HUES64 (cell line): ENCODE measurements around the gene CNTNAP2.
"Not testable (repeated sequence)": the region's sequence is repeated elsewhere in the genome, so short reads cannot be mapped to it uniquely, and the experiment has no call there.

ENCODE experiments used
- H3K27ac ChIP-seq: 2 replicates; pipeline ENCODE4 v1.7.0; 2013; ENCODE audit warnings: low read depth, low read length, inconsistent platforms
- H3K27me3 ChIP-seq: 2 replicates; pipeline ENCODE4 v1.6.1; 2013; ENCODE audit warnings: mild to moderate bottlenecking, low read length; ENCODE audit not compliant: insufficient read depth
- H3K36me3 ChIP-seq: 2 replicates; pipeline ENCODE4 v1.6.1; 2013; ENCODE audit warnings: mild to moderate bottlenecking, low read length; ENCODE audit not compliant: insufficient read depth
- H3K4me1 ChIP-seq: 2 replicates; pipeline ENCODE4 v1.6.1; 2013; ENCODE audit warnings: mild to moderate bottlenecking, low read length, moderate library complexity; ENCODE audit not compliant: insufficient read depth
- H3K4me3 ChIP-seq: 2 replicates; pipeline ENCODE4 v1.5.1; 2013; ENCODE audit warnings: mild to moderate bottlenecking, low read length, moderate library complexity
- H3K9ac ChIP-seq: 2 replicates; pipeline ENCODE4 v1.6.1; 2013; ENCODE audit warnings: mild to moderate bottlenecking, low read depth, low read length
- H3K9me3 ChIP-seq: 2 replicates; pipeline ENCODE4 v1.6.1; 2013; ENCODE audit warnings: low read depth, low read length; ENCODE audit not compliant: insufficient read depth
- WGBS: fragments of 150-250, 120-280 bp; methylation state at CpG from one replicate; pipeline ENCODE4 v1.1.7; 2013; ENCODE audit warnings: missing lambda C conversion rate; 5-methylcytosine and 5-hydroxymethylcytosine counted together

The CNTNAP2 gene

DNA sequence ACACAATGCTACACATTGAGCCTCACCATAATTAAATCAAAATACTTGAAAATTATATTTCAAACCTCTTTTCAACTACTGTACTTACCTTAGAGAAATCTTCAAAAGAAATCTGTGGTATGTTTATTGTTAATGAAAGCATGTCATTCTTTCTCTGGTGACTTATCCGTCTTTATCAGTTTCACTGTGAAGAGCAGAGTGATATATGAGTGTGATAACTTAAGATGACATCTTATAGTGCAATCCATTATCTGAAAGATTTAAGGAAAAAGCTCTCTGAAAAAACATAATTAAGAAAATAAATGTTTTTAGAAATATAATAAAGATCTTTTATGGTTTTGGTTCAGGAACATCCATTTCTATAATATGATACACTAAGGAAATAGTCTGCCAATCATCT, 1562.3 kb downstream of the CNTNAP2 start:
- H3K9me3 ChIP-seq = no peaks in the 10 kb centered on the region
- H3K27me3 ChIP-seq = no peaks in the 10 kb centered on the region
- no peak overlapping the region for H3K4me3 ChIP-seq
- no peak overlapping the region for H3K9ac ChIP-seq
- no peaks in the 10 kb centered on the region for H3K4me1 ChIP-seq
- WGBS = 100% methylated on average over 1 of the region's 1 CpG
- no peak overlapping the region for H3K27ac ChIP-seq
- H3K36me3 ChIP-seq = no peaks in the 10 kb centered on the region

DNA sequence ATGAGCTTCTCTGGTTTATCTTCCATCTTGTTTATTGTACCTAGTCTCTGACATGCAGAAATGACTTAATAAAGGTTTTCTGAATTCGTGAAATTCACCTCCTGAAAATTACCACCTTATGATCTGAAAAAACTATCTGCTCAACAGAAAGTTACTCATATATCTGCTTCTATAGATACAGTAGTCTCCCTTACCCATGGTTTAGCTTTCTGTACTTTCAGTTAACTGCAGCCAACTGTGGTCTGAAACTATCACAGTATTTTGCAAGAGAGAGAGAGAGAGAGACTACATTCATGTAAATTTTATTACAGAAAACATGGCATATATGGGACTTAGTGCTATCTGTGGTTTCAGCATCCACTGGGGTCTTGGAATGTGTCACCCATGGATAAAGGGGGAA, 1564.9 kb downstream of the CNTNAP2 start:
- no peaks in the 10 kb centered on the region for H3K9me3 ChIP-seq
- no peaks in the 10 kb centered on the region for H3K27me3 ChIP-seq
- 100% methylated on average over 1 of the region's 1 CpG for WGBS
- no peaks in the 10 kb centered on the region for H3K4me1 ChIP-seq
- H3K27ac ChIP-seq = no peak overlapping the region
- H3K9ac ChIP-seq = no peak overlapping the region
- H3K4me3 ChIP-seq = no peak overlapping the region
- H3K36me3 ChIP-seq = no peaks in the 10 kb centered on the region

DNA sequence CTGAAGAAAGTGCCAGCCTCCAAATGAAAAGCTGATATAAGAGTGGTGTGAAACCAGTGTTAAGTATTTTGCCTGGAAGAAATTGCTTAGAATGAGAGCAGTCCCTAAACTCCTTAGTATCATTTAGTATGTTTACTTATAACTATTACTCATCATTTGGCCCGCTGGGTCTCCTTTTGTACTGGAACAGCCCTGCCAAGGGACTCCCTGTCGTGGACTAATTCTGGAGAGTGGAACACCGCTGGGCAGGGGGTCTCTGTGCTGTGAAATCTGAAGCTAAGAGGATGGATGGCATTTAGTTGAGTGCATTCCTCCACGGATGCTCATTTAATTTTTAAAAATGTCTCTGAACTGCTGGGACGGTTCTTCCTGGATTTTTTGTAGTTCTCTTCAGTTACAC, 1584.1 kb downstream of the CNTNAP2 start:
- Histone ChIP-seq H3K4me1 (peaks cover 4% of the 10 kb centered on the region; the same call in 1 of the 2 replicates), H3K36me3 (no peaks in the 10 kb centered on the region), H3K4me3 (no peak overlapping the region), H3K9ac (no peak overlapping the region), H3K27me3 (no peaks in the 10 kb centered on the region), H3K9me3 (no peaks in the 10 kb centered on the region), H3K27ac (no peak overlapping the region)
- WGBS = 65% methylated on average over 5 of the region's 5 CpGs

DNA sequence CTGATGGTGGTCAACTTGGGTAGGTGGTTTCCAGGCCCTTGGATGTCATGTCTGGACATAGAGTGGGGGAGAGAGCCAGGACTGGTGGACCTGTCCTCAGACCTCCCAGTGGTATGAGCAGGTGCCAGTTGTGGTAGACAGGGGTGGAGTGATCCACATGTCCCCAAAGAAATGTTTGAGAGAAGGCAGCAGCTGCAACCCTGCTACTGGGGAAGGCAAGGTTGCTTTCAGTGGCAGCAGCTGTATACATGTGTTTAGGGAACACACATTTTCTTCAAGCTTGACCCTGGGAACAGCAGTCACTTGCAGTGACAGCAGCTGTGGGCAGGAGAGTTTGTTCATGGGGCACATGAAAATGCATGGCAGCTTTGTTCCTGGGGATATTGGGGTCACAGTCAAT, 1591.3 kb downstream of the CNTNAP2 start:
- Histone ChIP-seq H3K27me3 (no peaks in the 10 kb centered on the region), H3K27ac (no peak overlapping the region), H3K9ac (no peak overlapping the region), H3K9me3 (0 out of 2 replicates have a peak, but pooled peaks cover 6% of the 10 kb centered on the region), H3K4me3 (no peak overlapping the region), H3K36me3 (no peaks in the 10 kb centered on the region), H3K4me1 (no peaks in the 10 kb centered on the region)

DNA sequence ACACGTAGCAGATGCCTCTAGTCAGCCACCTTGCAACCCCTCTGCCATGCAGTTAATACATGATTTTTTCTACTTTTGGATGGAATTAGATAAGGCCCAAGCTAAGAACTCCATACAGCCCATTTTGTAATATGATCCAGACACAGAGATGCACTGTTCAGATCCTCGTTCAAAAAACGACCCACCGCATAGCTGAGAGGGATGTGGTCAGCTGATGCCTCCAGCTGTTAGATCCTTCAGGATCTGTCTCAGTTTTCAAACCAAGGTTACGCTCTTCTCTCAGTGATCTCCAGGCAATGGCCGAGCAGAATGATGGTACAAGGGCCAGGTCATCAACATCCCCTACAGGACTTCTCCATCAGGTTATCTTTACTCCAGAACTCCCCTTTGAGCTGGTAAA, 1592.3 kb downstream of the CNTNAP2 start:
- WGBS = 98% methylated on average over 6 of the region's 6 CpGs
- H3K27ac ChIP-seq = no peak overlapping the region

DNA sequence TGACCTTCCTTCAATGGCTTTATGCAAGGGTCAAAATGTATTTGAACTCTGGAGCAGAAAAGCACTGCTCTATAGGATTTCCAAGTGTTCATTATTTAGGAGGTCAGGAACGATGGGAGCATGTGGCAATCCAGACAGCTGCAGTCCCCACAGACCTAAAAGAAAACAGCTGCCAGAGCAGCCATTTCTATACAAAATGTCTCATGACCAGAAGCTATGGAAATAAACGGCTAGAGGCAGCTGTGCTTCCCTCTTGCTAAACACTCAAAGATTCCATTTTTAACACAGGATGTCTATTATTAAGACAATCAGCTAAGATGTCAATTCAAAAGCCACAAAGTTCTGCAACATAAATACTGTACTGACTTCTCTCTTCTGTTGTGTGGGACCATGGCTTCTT, 1594.8 kb downstream of the CNTNAP2 start:
- Histone ChIP-seq H3K4me3 (no peak overlapping the region), H3K9ac (no peak overlapping the region), H3K9me3 (0 out of 2 replicates have a peak, but pooled peaks cover 6% of the 10 kb centered on the region), H3K4me1 (no peaks in the 10 kb centered on the region), H3K27me3 (no peaks in the 10 kb centered on the region), H3K36me3 (no peaks in the 10 kb centered on the region), H3K27ac (no peak overlapping the region)
- WGBS = 95% methylated on average over 2 of the region's 2 CpGs

More for the DNA sequence above, 1592.3 kb downstream of the CNTNAP2 start:
- Histone ChIP-seq H3K4me1 (no peaks in the 10 kb centered on the region), H3K9ac (no peak overlapping the region), H3K9me3 (0 out of 2 replicates have a peak, but pooled peaks cover 6% of the 10 kb centered on the region), H3K4me3 (no peak overlapping the region), H3K27me3 (no peaks in the 10 kb centered on the region), H3K36me3 (no peaks in the 10 kb centered on the region)

DNA sequence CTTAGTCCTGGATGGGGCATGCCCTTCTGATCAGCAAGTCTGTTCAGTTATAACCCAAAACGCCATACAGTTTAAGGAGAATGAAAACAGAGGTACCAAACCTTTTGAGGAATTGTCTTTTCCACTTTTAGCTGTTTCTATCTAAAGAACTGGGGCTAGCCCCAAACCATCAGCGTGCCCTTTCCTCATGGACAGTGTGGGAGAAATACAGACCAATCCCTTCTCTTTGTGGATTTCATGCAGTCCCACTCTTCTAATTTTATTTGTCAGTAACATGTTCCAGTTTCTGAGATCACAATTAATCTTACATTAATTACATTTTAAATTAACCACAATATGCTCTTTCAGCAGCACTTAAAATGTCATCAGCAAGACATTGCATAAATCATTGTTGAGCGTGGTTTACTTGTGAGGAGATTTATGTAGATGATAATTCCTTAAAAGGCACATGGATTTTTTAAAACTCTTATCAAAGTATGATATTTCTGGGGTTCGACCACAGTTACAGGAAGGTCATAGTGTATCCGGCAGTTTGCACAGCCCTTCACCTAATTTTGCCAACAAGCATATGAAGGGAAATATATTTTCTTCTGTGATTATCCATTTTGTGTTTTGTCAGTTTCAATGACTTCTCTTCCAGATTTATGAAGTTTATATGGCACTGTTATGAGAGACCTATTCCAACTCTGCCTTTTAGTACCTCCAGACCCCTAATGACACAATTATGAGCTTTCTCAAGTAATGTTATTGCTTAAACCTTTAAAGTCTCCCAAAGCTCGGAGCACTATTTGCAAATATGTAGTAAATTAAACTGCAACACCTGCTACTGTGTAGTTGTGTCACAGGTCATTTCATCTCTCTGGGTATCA, 1605.6 kb downstream of the CNTNAP2 start:
- no peaks in the 10 kb centered on the region for H3K27me3 ChIP-seq
- no peaks in the 10 kb centered on the region; the same call in 1 of the 2 replicates for H3K4me1 ChIP-seq
- no peaks in the 10 kb centered on the region for H3K9me3 ChIP-seq
- 97% methylated on average over 5 of the region's 6 CpGs for WGBS
- H3K27ac ChIP-seq = no peak overlapping the region
- no peak overlapping the region for H3K4me3 ChIP-seq
- H3K9ac ChIP-seq = no peak overlapping the region
- no peaks in the 10 kb centered on the region for H3K36me3 ChIP-seq

DNA sequence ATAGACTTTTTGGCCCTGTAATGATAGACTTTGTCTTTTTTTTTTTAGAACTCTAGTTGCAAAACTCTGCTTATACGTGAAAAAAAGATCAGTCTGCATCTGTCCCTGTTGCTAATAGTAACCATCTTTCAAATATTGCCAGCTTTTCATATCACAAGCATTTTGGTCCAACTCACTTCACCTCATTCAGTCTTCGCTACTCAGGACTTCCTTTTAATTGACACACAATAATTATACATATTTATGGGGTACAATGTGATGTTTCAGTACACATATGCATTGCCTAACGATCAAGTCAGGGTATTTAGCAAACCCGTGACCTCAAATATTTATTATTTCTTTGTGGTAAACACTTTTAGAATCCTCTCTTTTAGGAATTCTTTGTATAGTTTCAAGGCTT, 1606.9 kb downstream of the CNTNAP2 start:
- WGBS = 97% methylated on average over 2 of the region's 4 CpGs
- H3K36me3 ChIP-seq = no peaks in the 10 kb centered on the region
- no peak overlapping the region for H3K9ac ChIP-seq
- no peak overlapping the region for H3K4me3 ChIP-seq
- H3K4me1 ChIP-seq = no peaks in the 10 kb centered on the region; the same call in 1 of the 2 replicates
- H3K27ac ChIP-seq = no peak overlapping the region
- H3K9me3 ChIP-seq = no peaks in the 10 kb centered on the region
- H3K27me3 ChIP-seq = no peaks in the 10 kb centered on the region

DNA sequence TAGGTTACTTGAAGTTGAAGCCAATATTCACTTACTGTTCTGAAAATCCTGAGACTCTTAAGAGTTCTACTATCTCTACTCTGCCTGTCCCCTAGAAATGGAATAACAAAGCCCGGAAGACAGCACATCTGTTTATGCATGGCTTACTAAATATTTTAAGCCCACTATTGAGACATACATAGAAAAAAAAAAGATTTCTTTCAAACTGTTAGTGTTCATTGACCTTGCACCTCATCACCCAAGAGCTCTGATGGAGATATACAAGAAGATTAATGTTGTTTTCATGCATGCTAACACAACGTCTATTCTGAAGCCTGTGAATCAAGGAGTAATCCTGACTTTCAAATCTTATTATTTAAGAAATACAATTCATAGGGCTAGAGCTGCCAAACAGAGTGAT, 1614.7 kb downstream of the CNTNAP2 start:
- Histone ChIP-seq H3K4me1 (no peaks in the 10 kb centered on the region), H3K27me3 (no peaks in the 10 kb centered on the region), H3K9ac (no peak overlapping the region), H3K27ac (no peak overlapping the region), H3K36me3 (no peaks in the 10 kb centered on the region), H3K4me3 (no peak overlapping the region), H3K9me3 (no peaks in the 10 kb centered on the region)
- WGBS = 94% methylated on average over 1 of the region's 2 CpGs

DNA sequence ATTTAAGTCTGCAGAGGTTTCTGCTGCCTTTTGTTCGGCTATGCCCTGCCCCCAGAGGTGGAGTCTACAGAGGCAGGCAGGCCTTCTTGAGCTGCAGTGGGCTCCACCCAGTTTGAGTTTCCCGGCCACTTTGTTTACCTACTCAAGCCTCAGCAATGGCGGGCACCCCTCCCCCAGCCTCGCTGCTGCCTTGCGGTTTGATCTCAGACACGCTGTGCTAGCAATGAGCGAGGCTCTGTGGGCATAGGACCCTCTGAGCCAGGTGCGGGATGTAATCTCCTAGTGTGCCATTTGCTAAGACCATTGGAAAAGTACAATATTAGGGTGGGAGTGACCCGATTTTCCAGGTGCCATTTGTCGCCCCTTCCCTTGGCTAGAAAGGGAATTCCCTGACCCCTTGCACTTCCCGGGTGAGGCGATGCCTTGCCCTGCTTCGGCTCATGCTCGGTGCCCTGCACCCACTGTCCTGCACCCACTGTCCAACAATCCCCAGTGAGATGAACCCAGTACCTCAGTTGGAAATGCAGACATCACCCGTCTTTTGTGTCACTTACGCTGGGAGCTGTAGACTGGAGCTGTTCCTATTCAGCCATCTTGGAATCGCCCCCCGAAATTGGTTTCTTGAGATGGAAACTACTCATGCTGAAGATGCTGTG, 1621.1 kb downstream of the CNTNAP2 start:
- H3K4me1 ChIP-seq, H3K36me3 ChIP-seq, H3K9me3 ChIP-seq, H3K27me3 ChIP-seq, H3K27ac ChIP-seq, H3K9ac ChIP-seq, H3K4me3 ChIP-seq: not testable (repeated sequence)
- WGBS = 95% methylated on average over 18 of the region's 18 CpGs

DNA sequence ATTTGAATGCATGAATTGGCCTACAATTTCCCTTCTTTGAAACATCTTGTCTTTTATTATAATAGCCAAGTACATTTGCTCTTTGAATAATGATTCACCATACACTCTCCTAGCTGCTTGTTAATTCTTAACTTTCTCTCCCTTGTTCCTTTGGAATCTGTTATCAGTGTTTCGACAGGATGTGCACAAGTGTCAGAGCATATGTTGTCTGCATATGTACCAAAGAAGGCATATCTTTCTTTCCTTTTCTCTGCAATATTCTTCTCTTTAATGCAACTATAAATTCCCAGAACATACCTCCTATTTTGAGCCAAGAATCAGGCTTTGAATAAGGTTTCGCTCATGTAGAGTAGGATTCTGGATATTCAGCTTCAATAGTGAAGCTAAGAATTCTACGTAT, 1625.7 kb downstream of the CNTNAP2 start:
- 88% methylated on average over 3 of the region's 3 CpGs for WGBS
- Histone ChIP-seq H3K27me3 (no peaks in the 10 kb centered on the region), H3K4me3 (no peak overlapping the region), H3K36me3 (no peaks in the 10 kb centered on the region), H3K27ac (no peak overlapping the region), H3K9me3 (no peaks in the 10 kb centered on the region), H3K4me1 (no peaks in the 10 kb centered on the region), H3K9ac (no peak overlapping the region)
